HFFc6 (cell line): Measurements from ENCODE around the gene INPP4A. TPM values are rescaled to one million over a fixed set of nuclear protein-coding genes. Genes with fewer than 3 reads are reported as not detected.
A peak's percentile ranks its signal among the peaks of the same experiment; 100 is the strongest.

ENCODE experiments used
- DNase-seq: peaks from one replicate; pipeline ENCODE4 v3.0.0-alpha.2; 2018
- H3K27ac Mint-ChIP-seq: 2 replicates; pipeline ENCODE4 v1.8.0; 2020; ENCODE audit warnings: mild to moderate bottlenecking, mixed read lengths
- H3K27me3 Mint-ChIP-seq: 2 replicates; pipeline ENCODE4 v1.8.0; 2021; ENCODE audit warnings: mild to moderate bottlenecking, moderate library complexity, mixed read lengths; ENCODE audit not compliant: insufficient read depth
- H3K36me3 Mint-ChIP-seq: 2 replicates; pipeline ENCODE4 v1.8.0; 2021; ENCODE audit warnings: low read depth, mixed read lengths
- H3K4me1 Mint-ChIP-seq: 2 replicates; pipeline ENCODE4 v1.8.0; 2020; ENCODE audit warnings: low read depth, mixed read lengths
- H3K4me3 Mint-ChIP-seq: 2 replicates; pipeline ENCODE4 v1.8.0; 2020; ENCODE audit warnings: mild to moderate bottlenecking, moderate library complexity, mixed read lengths
- H3K9me3 Mint-ChIP-seq: 2 replicates; pipeline ENCODE4 v1.8.0; 2020; ENCODE audit warnings: mild to moderate bottlenecking, mixed read lengths
- CTCF ChIP-seq: fragments of 200-600 bp; sonication (generic); IDR thresholded peaks from 2 replicates; pipeline ENCODE4 v1.5.0; 2021; ENCODE audit warnings: antibody characterized with exemption, mild to moderate bottlenecking
- total RNA-seq, 6 experiments: library from RNA; stranded (reverse); fragmentation: NEBNext Ultra II Directional; extraction: Animal tissue kit (Norgen Biotek cat#: 25700); gene quantifications; 2 replicates in 1 of 6; 3 replicates in 5 of 6; pipeline ENCODE4 v1.2.3, GENCODE V29; 2021

INPP4A gene
- total RNA-seq, 6 experiments from 2014 or later, result 15.8 to 19.4 (median 18.2) TPM

- TF ChIP-seq CTCF, result no peak
- H3K4me1 Mint-ChIP-seq, result peaks cover 32% of the 10 kb centered on the region
- no peaks in the 10 kb centered on the region for H3K36me3 Mint-ChIP-seq
- no peaks in the 10 kb centered on the region for H3K27me3 Mint-ChIP-seq
- H3K27ac Mint-ChIP-seq, result no peak overlapping the region
- no peaks in the 10 kb centered on the region for H3K9me3 Mint-ChIP-seq
- no peak for DNase-seq
- H3K4me3 Mint-ChIP-seq, result no peak overlapping the region
These were observed 67.3 kb downstream of the INPP4A start for GRCh38 chr2:98511981-98512380.

GRCh38 chr2:98512699-98513098 lies 68.0 kb downstream of the INPP4A start:
- H3K36me3 Mint-ChIP-seq, result no peaks in the 10 kb centered on the region
- H3K9me3 Mint-ChIP-seq, result no peaks in the 10 kb centered on the region
- no peaks in the 10 kb centered on the region for H3K27me3 Mint-ChIP-seq
- TF ChIP-seq CTCF, result no peak
- no peak overlapping the region for H3K27ac Mint-ChIP-seq
- peaks cover 40% of the 10 kb centered on the region for H3K4me1 Mint-ChIP-seq
- DNase-seq, result no peak
- no peak overlapping the region for H3K4me3 Mint-ChIP-seq

- Mint-ChIP-seq H3K27me3 (no peaks in the 10 kb centered on the region), H3K4me3 (no peak overlapping the region), H3K36me3 (no peaks in the 10 kb centered on the region), H3K4me1 (peaks cover 49% of the 10 kb centered on the region), H3K27ac (0 out of 2 replicates have a peak overlapping the region, but pooled peaks have one; percentile 42), H3K9me3 (no peaks in the 10 kb centered on the region)
- no peak for DNase-seq
- no peak for TF ChIP-seq CTCF
These were observed 69.5 kb downstream of the INPP4A start for GRCh38 chr2:98514096-98514639.

- DNase-seq, result no peak
- Mint-ChIP-seq H3K4me1 (peaks cover 51% of the 10 kb centered on the region), H3K27ac (peak overlapping the region; percentile 81), H3K27me3 (no peaks in the 10 kb centered on the region), H3K4me3 (peak overlapping the region; percentile 72; the same call in 1 of the 2 replicates), H3K9me3 (no peaks in the 10 kb centered on the region), H3K36me3 (no peaks in the 10 kb centered on the region)
- TF ChIP-seq CTCF, result no peak
These were observed 70.2 kb downstream of the INPP4A start for GRCh38 chr2:98514879-98515249.

- peak; percentile 32 for DNase-seq
- no peaks in the 10 kb centered on the region for H3K9me3 Mint-ChIP-seq
- no peaks in the 10 kb centered on the region for H3K36me3 Mint-ChIP-seq
- peak overlapping the region; percentile 72; the same call in 1 of the 2 replicates for H3K4me3 Mint-ChIP-seq
- H3K4me1 Mint-ChIP-seq, result peaks cover 51% of the 10 kb centered on the region
- no peak for TF ChIP-seq CTCF
- peak overlapping the region; percentile 81 for H3K27ac Mint-ChIP-seq
- no peaks in the 10 kb centered on the region for H3K27me3 Mint-ChIP-seq
These were observed 70.8 kb downstream of the INPP4A start for GRCh38 chr2:98515250-98515991.
